ENCODE data around the gene WDFY2. TPM values are rescaled to one million over a fixed set of nuclear protein-coding genes. Genes with fewer than 3 reads are reported as not detected.
A peak's percentile ranks its signal among the peaks of the same experiment; 100 is the strongest.

Gene WDFY2
- total RNA-seq, 4 donors from 2014 or later: 7.7 to 23.3 (median 18.2) TPM

DNA sequence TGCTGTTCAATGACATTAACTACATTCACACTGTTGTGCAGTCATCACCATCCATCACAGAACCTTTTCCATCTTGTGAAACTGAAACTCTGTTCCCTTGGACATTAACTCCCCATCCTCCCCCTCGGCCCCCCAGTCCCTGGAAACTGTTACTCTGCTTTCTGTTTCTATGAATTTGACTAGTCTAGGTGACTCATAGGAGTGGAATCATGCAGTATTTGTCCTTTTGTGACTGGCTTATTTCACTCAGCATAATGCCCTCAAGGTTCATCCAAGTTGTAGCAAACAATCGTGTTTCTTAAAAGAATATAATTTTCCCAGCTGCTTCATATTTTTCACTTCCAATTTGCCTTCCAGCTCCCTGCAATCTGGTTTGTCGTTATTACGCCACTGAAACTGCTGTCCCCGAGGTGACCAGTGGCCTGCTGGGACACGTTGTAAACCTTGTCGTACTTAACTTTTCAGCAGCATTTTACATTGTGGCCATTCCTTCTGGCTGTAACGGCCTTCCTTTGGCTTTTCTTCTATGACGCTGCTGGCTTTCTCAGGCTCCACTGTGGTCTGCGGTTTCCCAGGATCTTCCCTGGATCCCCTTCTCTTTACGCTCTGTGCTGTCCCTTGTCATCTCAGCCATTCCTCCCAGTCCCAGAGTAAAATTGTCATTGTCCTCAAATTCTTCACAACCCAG is 145.7 kb downstream of the WDFY2 start:
- 31 to 52% methylated on average over 11 of the region's 11 CpGs for WGBS, 2 donors
- intact Hi-C loops (cut with DNase I): no loop called here
- no peak for DNase-seq
- H3K36me3 ChIP-seq: peaks cover 0 to 31% (median 0%) of the 10 kb centered on the region in 3 donors
- TF ChIP-seq, protein P1, sequence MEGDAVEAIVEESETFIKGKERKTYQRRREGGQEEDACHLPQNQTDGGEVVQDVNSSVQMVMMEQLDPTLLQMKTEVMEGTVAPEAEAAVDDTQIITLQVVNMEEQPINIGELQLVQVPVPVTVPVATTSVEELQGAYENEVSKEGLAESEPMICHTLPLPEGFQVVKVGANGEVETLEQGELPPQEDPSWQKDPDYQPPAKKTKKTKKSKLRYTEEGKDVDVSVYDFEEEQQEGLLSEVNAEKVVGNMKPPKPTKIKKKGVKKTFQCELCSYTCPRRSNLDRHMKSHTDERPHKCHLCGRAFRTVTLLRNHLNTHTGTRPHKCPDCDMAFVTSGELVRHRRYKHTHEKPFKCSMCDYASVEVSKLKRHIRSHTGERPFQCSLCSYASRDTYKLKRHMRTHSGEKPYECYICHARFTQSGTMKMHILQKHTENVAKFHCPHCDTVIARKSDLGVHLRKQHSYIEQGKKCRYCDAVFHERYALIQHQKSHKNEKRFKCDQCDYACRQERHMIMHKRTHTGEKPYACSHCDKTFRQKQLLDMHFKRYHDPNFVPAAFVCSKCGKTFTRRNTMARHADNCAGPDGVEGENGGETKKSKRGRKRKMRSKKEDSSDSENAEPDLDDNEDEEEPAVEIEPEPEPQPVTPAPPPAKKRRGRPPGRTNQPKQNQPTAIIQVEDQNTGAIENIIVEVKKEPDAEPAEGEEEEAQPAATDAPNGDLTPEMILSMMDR (IDR thresholded peaks at IDR 0.05): no peak
- TF ChIP-seq POLR2A (IDR thresholded peaks at IDR 0.05): no peak
- no peaks in the 10 kb centered on the region for H3K27me3 ChIP-seq
- H3K4me1 ChIP-seq: peaks cover 7 to 74% (median 14%) of the 10 kb centered on the region in 3 donors
- H3K4me3 ChIP-seq: no peak overlapping the region
- H3K27ac ChIP-seq: peak overlapping the region; percentile 53 to 73 (median 69)
- H3K9me3 ChIP-seq: no peaks in the 10 kb centered on the region

DNA sequence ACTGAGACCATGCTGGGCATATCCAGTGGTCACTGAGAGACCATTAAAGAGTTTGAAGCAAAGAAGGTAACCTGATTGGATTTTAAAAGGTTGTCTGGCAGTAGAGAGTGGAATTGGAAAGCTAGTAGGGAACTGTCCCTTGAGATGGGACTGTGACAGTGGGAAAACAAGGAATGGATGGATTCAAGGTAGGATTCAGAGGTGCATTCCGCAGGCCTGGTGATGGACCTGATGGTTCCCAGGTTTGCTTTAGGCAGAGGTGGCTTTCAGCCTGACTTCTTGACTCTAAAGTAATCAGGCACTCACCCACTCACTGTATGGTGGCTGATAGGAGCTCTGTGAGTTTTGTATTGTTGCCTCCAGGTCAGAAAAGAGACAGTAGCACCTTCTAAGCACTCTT is 146.7 kb downstream of the WDFY2 start:
- Histone ChIP-seq H3K27me3 (no peaks in the 10 kb centered on the region), H3K36me3 (peaks cover 0 to 27% (median 0%) of the 10 kb centered on the region in 3 donors), H3K27ac (peak overlapping the region in 3 of 4 donors; percentile 53 to 73 (median 69)), H3K4me3 (no peak overlapping the region), H3K4me1 (peaks cover 7 to 72% (median 14%) of the 10 kb centered on the region in 3 donors), H3K9me3 (no peaks in the 10 kb centered on the region)
- no peak for DNase-seq
- 89 to 100% methylated on average over 1 of the region's 1 CpG for WGBS, 2 donors
- TF ChIP-seq POLR2A (IDR thresholded peaks at IDR 0.05): no peak
- TF ChIP-seq, protein P1 (IDR thresholded peaks at IDR 0.05): no peak
- intact Hi-C loops (cut with DNase I): no loop called here

DNA sequence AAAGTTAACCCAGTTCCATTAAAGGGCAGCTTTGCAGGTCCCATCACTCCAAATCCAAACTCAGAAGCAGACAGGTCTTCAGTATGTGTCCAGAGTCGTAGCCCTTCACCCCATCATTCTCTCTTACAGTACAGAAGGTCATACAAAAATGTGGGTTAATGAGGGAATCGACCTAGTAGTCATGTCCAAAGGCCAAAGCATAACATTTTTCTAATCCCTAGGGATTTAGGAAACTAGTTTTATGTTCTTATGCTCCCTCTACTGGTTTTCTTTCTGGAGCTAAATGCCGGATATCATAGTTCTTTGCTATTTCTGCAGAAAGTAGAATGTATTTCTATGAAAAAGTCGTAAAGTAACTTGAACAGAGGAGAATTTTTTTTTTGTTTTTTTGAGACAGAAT is 147.5 kb downstream of the WDFY2 start:
- 68 to 77% methylated on average over 4 of the region's 4 CpGs for WGBS, 2 donors
- Histone ChIP-seq H3K27ac (peak overlapping the region in 2 of 4 donors; percentile 51 to 73), H3K4me1 (peaks cover 7 to 63% (median 14%) of the 10 kb centered on the region in 3 donors), H3K27me3 (no peaks in the 10 kb centered on the region), H3K36me3 (peaks cover 0 to 27% (median 0%) of the 10 kb centered on the region in 3 donors), H3K4me3 (no peak overlapping the region), H3K9me3 (no peaks in the 10 kb centered on the region)
- TF ChIP-seq POLR2A (IDR thresholded peaks at IDR 0.05): no peak
- TF ChIP-seq, protein P1 (IDR thresholded peaks at IDR 0.05): peak in 4 of 6 experiments; percentile 7 to 30 (median 22)
- intact Hi-C loops (cut with DNase I): no loop called here
- DNase-seq: no peak

DNA sequence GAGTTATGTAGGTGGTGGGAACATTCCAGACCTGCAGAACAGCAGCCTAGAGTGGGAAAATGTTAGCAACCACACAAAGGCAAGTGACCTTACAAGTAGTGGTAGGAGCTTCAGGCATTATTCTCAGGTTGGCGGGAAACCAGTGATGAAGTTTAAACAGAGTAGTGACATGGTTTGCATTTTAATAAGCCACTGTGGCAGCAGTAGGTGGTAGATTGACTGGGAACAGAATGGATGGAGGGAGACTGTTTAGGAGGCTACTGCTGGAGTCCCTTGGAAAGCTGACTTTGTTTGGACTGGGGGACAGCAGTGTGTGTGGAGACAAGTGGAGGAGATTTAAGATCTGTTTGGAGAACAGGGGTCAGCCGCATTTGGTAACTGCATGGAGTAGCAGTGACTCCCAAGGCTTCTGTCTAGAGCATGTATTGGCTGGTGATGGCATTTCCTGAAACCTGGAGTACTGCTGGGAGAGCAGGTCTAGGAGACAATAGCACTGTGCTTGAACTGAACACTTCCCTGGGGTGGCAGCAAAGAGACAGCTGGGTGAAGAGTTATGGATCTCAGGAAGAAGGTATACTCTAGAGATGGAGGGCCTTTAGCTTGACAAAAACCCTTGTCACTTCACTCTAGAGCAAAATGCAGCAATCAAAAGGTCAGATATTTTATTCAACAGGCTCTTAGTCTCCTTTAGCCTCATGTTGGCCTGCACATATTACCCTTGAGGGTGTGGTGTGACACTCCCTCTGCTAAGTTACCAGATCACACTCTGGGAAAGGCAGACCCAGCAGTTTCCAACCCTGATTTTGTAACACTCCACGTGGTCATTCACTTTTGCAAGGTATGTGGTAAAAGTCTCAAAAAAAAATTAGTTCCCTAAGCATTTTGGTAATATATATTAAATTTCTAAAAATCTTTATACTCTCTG is 149.4 kb downstream of the WDFY2 start:
- 70 to 77% methylated on average over 3 of the region's 3 CpGs for WGBS, 2 donors
- H3K36me3 ChIP-seq: peaks cover 0 to 23% (median 0%) of the 10 kb centered on the region in 3 donors
- H3K4me3 ChIP-seq: no peak overlapping the region
- intact Hi-C loops (cut with DNase I): no loop called here
- no peaks in the 10 kb centered on the region for H3K27me3 ChIP-seq
- peak overlapping the region; percentile 19 to 72 (median 49) for H3K27ac ChIP-seq
- TF ChIP-seq, protein P1 (IDR thresholded peaks at IDR 0.05): peak in 1 of 6 experiments; percentile 14
- no peak for TF ChIP-seq POLR2A (IDR thresholded peaks at IDR 0.05)
- H3K9me3 ChIP-seq: no peaks in the 10 kb centered on the region
- DNase-seq: no peak
- H3K4me1 ChIP-seq: peaks cover 7 to 53% (median 14%) of the 10 kb centered on the region in 3 donors
